GM12801 (cell line): ENCODE results near the gene ZNF76.

Experiments
- CTCF ChIP-seq: IDR thresholded peaks from one replicate; pipeline ENCODE4 v1.5.1; 2011; ENCODE audit warnings: control low read depth; ENCODE audit not compliant: insufficient read length; ENCODE audit errors: extremely low read depth

ZNF76 gene

GRCh38 chr6:35302604-35303241 is 43.2 kb downstream of the ZNF76 start:
- no peak for TF ChIP-seq CTCF

- no peak for TF ChIP-seq CTCF
Measured at GRCh38 chr6:35304299-35304698, 44.8 kb downstream of the ZNF76 start.

- TF ChIP-seq CTCF: no peak
Measured at GRCh38 chr6:35305117-35305516, 45.6 kb downstream of the ZNF76 start.

- no peak for TF ChIP-seq CTCF
Measured at GRCh38 chr6:35309611-35310264, 50.2 kb downstream of the ZNF76 start.

GRCh38 chr6:35310265-35310831 is 50.8 kb downstream of the ZNF76 start:
- TF ChIP-seq CTCF: no peak

- TF ChIP-seq CTCF: no peak
Measured at GRCh38 chr6:35311390-35312075, 52.0 kb downstream of the ZNF76 start.

- TF ChIP-seq CTCF: no peak
Measured at GRCh38 chr6:35312076-35312800, 52.7 kb downstream of the ZNF76 start.
